Body of pancreas (tissue), 4 donors: Measurements from ENCODE around the gene PDE9A.

Source experiments
- CTCF ChIP-seq, 7 experiments: fragments of 450-650 bp in 4 of 7; fragments of 200-600 bp in 3 of 7; sonication (generic) in 3 of 7; IDR thresholded peaks; one replicate each; pipeline ENCODE4 v1.5.1; 2016 to 2019; ENCODE audit warnings: antibody characterized with exemption in 7 of 7
- POLR2A ChIP-seq, 3 donors: fragments of 450-650 bp; IDR thresholded peaks; one replicate each; pipeline ENCODE4 v1.6.1; 2016; ENCODE audit warnings: antibody characterized with exemption in 3 of 3, mild to moderate bottlenecking in 2 of 3

GRCh38 chr21:42673633-42674328 is 20.4 kb downstream of the PDE9A start:
- TF ChIP-seq POLR2A (IDR thresholded peaks at IDR 0.05) (no peak), CTCF (IDR thresholded peaks at IDR 0.05) (no peak)
